Activated CD4-positive, alpha-beta T cell treated with anti-CD3 and anti-CD28 coated beads for 36 hours (primary cell): Measurements from ENCODE around the gene CDKN1C. TPM values are rescaled to one million over a fixed set of nuclear protein-coding genes. Genes with fewer than 3 reads are reported as not detected.

Source experiments
- ATAC-seq: fragments of 200-7000 bp; cut with Tn5 transposase; one replicate; pipeline ENCODE4 v1.10.0; 2021; ENCODE audit warnings: mild to moderate bottlenecking, moderate library complexity
- CTCF ChIA-PET: fragments of 350-600 bp; sonication (Branson Sonifier 250); formaldehyde crosslinking; loops from one replicate; lab custom pipeline; 2021; ENCODE audit warnings: antibody characterized with exemption; lab: Charles Lee
- POLR2A ChIA-PET: fragments of 350-600 bp; sonication (Branson Sonifier 250); formaldehyde crosslinking; loops from one replicate; lab custom pipeline; 2021; ENCODE audit warnings: antibody characterized with exemption, inconsistent platforms; lab: Charles Lee
- DNase-seq: peaks from one replicate; pipeline ENCODE4 v3.0.0-alpha.2; 2020
- H3K27ac Mint-ChIP-seq: one replicate; pipeline ENCODE4 v1.8.0; 2021; ENCODE audit warnings: mixed read lengths
- H3K27me3 Mint-ChIP-seq: one replicate; pipeline ENCODE4 v1.8.0; 2021; ENCODE audit warnings: mixed read lengths
- H3K36me3 Mint-ChIP-seq: one replicate; pipeline ENCODE4 v1.8.0; 2021; ENCODE audit warnings: low read depth, mixed read lengths
- H3K4me1 Mint-ChIP-seq: one replicate; pipeline ENCODE4 v1.8.0; 2021; ENCODE audit warnings: mixed read lengths
- H3K4me3 Mint-ChIP-seq: one replicate; pipeline ENCODE4 v1.8.0; 2021; ENCODE audit warnings: mild to moderate bottlenecking, moderate library complexity, mixed read lengths
- H3K9me3 Mint-ChIP-seq: one replicate; pipeline ENCODE4 v1.8.0; 2021; ENCODE audit warnings: low read depth, mixed read lengths
- intact Hi-C, 2 experiments: fragments of 100-400 bp; cut with DNase I in 1 of 2; cut with micrococcal nuclease in 1 of 2; formaldehyde crosslinking; loops; one replicate each; pipeline versions ENCODE4 v1.14.2 to v1.15.1; 2022 to 2024; cut with DNase I, micrococcal nuclease
- total RNA-seq, 2 experiments: library from RNA; stranded (reverse); gene quantifications; one replicate each; pipeline ENCODE4 v1.2.3, GENCODE V29; 2021

The CDKN1C gene
- total RNA-seq, 2 experiments from 2014 or later, result 0.21 to 0.53 TPM

- Mint-ChIP-seq H3K27me3 (peaks cover 6% of the 10 kb centered on the region), H3K9me3 (no peaks in the 10 kb centered on the region), H3K4me3 (no peak overlapping the region), H3K36me3 (no peaks in the 10 kb centered on the region), H3K27ac (no peak overlapping the region), H3K4me1 (peaks cover 1% of the 10 kb centered on the region)
- ChIA-PET CTCF (no interaction called here), POLR2A (no interaction called here)
- intact Hi-C loops, result no loop called here
- ATAC-seq (no peak), DNase-seq (no peak)
These were observed 37.1 kb upstream of the CDKN1C start for GRCh38 chr11:2922655-2923054.

DNA sequence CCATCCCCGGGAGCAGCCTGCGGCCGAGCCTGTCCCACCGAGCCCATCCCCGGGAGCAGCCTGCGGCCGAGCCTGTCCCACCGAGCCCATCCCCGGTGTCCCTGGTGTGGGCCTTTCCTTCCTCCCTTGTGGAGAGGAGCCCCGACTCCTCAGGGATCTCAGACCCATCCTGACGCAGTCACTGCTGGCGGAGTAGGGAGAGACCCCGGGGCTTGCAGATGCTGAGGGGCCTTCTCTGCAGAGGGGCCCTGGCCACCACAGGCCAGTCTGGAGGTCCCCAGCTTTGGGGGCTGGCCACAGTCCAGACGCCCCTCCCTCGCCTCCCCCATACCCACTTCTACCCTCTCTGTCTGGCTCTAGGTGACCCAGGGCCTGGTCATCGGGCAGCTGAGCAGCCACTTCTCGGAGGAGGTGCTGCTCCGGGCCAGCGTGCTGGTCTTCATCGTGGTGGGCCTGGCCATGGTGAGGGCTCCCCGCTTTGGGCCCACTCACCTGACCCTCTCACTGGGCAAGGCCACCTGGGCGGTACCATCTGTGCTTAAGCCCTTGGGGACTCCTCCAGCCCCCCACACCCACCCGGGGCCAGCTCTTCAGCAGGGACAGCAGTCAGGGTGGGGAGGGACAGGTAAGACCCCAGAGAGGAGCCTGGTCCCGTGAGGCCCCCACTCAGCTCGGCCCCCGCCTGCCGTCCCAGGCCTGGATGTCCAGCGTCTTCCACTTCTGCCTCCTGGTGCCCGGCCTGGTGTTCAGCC, 36.3 kb upstream of the CDKN1C start:
- H3K4me1 Mint-ChIP-seq, result no peaks in the 10 kb centered on the region
- no peak overlapping the region for H3K4me3 Mint-ChIP-seq
- ChIA-PET POLR2A (no interaction called here), CTCF (no interaction called here)
- H3K36me3 Mint-ChIP-seq, result no peaks in the 10 kb centered on the region
- intact Hi-C loops, result no loop called here
- no peak for DNase-seq
- H3K27me3 Mint-ChIP-seq, result peaks cover 1% of the 10 kb centered on the region
- no peak overlapping the region for H3K27ac Mint-ChIP-seq
- H3K9me3 Mint-ChIP-seq, result no peaks in the 10 kb centered on the region
- ATAC-seq, result no peak

- no peak overlapping the region for H3K4me3 Mint-ChIP-seq
- DNase-seq (no peak), ATAC-seq (no peak)
- ChIA-PET CTCF (interaction anchor here (0.7 kb wide), 1 partner anchor 538 kb away, joined by 3 read pairs; no protein-coding TSS in a partner anchor), POLR2A (no interaction called here)
- H3K27me3 Mint-ChIP-seq, result no peaks in the 10 kb centered on the region
- no peaks in the 10 kb centered on the region for H3K9me3 Mint-ChIP-seq
- intact Hi-C loops, result no loop called here
- H3K27ac Mint-ChIP-seq, result no peak overlapping the region
- H3K4me1 Mint-ChIP-seq, result no peaks in the 10 kb centered on the region
- H3K36me3 Mint-ChIP-seq, result no peaks in the 10 kb centered on the region
These were observed 35.7 kb upstream of the CDKN1C start for GRCh38 chr11:2921261-2921660.

GRCh38 chr11:2920343-2920742, 34.8 kb upstream of the CDKN1C start:
- ChIA-PET POLR2A (no interaction called here), CTCF (interaction anchor here (0.7 to 1.3 kb wide), 2 partner anchors 10 to 537 kb away, joined by 3 read pairs; no protein-coding TSS in a partner anchor)
- Mint-ChIP-seq H3K4me3 (no peak overlapping the region), H3K36me3 (no peaks in the 10 kb centered on the region), H3K9me3 (no peaks in the 10 kb centered on the region), H3K27me3 (no peaks in the 10 kb centered on the region), H3K27ac (no peak overlapping the region), H3K4me1 (no peaks in the 10 kb centered on the region)
- intact Hi-C loops, result no loop called here
- DNase-seq (no peak), ATAC-seq (no peak)

DNA sequence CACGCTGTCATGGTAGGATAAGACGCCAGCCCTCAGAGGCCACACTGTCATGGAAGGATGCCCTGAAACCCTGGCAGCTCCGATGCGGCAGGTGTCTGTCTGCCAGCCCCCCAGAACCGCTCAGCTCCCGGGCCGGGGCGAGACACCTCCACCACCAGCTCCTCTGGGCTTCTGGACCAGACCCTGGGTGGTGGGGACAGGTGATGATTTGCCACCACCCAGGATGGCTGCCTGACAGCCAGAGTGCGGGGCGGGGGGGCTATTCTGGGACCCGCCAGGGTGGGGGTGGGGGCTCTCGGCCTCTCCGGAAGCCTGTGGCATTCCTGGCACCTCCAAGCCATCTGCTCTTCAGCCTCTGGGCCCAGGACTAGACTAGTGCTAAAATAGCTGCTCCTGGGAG, 34.3 kb upstream of the CDKN1C start:
- Mint-ChIP-seq H3K27me3 (no peaks in the 10 kb centered on the region), H3K27ac (no peak overlapping the region), H3K36me3 (no peaks in the 10 kb centered on the region), H3K4me3 (no peak overlapping the region), H3K4me1 (no peaks in the 10 kb centered on the region), H3K9me3 (no peaks in the 10 kb centered on the region)
- intact Hi-C loops, result no loop called here
- ATAC-seq, result no peak
- ChIA-PET CTCF (interaction anchor here (0.5 to 1.3 kb wide), 3 partner anchors 10 to 147 kb away, joined by 3 read pairs; no protein-coding TSS in a partner anchor), POLR2A (no interaction called here)
- DNase-seq, result no peak

- H3K4me1 Mint-ChIP-seq, result no peaks in the 10 kb centered on the region
- no peaks in the 10 kb centered on the region for H3K9me3 Mint-ChIP-seq
- ATAC-seq, result no peak
- H3K4me3 Mint-ChIP-seq, result no peak overlapping the region
- H3K27me3 Mint-ChIP-seq, result no peaks in the 10 kb centered on the region
- H3K27ac Mint-ChIP-seq, result no peak overlapping the region
- intact Hi-C loops, result no loop called here
- no peaks in the 10 kb centered on the region for H3K36me3 Mint-ChIP-seq
- ChIA-PET CTCF (interaction anchor here (0.7 kb wide), 1 partner anchor 146 kb away, joined by 3 read pairs; no protein-coding TSS in a partner anchor), POLR2A (no interaction called here)
- no peak for DNase-seq
These were observed 33.6 kb upstream of the CDKN1C start for GRCh38 chr11:2919188-2919587.

DNA sequence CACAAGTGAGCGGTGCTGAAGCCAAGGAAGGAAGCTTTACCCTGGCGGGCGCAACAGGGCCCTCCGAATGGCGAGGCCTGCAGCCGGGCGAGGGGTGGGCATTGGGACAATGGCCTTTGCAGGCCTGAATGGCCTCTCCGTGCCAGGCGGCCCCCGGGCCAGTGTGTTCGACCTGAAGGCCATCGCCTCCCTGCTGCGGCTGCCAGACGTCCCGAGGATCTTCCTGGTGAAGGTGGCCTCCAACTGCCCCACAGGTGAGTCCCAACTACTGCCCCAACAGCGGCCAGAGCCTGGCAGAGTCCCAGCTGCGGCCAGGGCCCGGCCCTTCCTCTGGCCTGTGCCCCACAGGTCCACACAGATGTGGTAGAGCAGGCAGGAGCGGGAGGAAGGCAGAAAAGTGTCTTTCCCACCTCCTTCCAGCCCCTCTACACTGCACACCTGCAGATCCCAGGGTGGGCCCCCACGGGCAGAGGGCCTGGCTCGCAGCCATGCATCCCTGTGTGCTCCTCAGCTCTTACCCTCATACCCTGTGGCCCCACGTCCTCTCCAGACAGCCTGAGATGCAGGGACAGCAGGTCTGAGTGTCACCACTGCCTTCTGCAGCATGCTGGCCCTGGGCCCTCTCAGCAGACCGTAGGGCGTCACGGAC, 32.4 kb upstream of the CDKN1C start:
- Mint-ChIP-seq H3K4me1 (peaks cover 5% of the 10 kb centered on the region), H3K27me3 (no peaks in the 10 kb centered on the region), H3K4me3 (no peak overlapping the region), H3K36me3 (no peaks in the 10 kb centered on the region), H3K9me3 (no peaks in the 10 kb centered on the region), H3K27ac (no peak overlapping the region)
- DNase-seq (no peak), ATAC-seq (no peak)
- ChIA-PET POLR2A (no interaction called here), CTCF (no interaction called here)
- intact Hi-C loops, result no loop called here

- no peaks in the 10 kb centered on the region for H3K9me3 Mint-ChIP-seq
- POLR2A ChIA-PET, result no interaction called here
These were observed 31.5 kb upstream of the CDKN1C start for GRCh38 chr11:2916892-2917645.

GRCh38 chr11:2916114-2916891, 30.7 kb upstream of the CDKN1C start:
- Mint-ChIP-seq H3K27me3 (no peaks in the 10 kb centered on the region), H3K36me3 (no peaks in the 10 kb centered on the region), H3K4me3 (no peak overlapping the region), H3K27ac (no peak overlapping the region), H3K9me3 (no peaks in the 10 kb centered on the region), H3K4me1 (peaks cover 5% of the 10 kb centered on the region)
- POLR2A ChIA-PET, result no interaction called here
- no peak for ATAC-seq
- no peak for DNase-seq
- CTCF ChIA-PET, result interaction anchor here (1.1 kb wide), 1 partner anchor 28 kb away, joined by 3 read pairs; no protein-coding TSS in a partner anchor
- intact Hi-C loops, result no loop called here

More at GRCh38 chr11:2916892-2917645, 31.5 kb upstream of the CDKN1C start:
- intact Hi-C loops, result no loop called here
- DNase-seq, result no peak
- no peaks in the 10 kb centered on the region for H3K27me3 Mint-ChIP-seq
- no peak overlapping the region for H3K4me3 Mint-ChIP-seq
- H3K36me3 Mint-ChIP-seq, result no peaks in the 10 kb centered on the region
- no peak overlapping the region for H3K27ac Mint-ChIP-seq
- peaks cover 5% of the 10 kb centered on the region for H3K4me1 Mint-ChIP-seq
- CTCF ChIA-PET, result no interaction called here
- ATAC-seq, result no peak

DNA sequence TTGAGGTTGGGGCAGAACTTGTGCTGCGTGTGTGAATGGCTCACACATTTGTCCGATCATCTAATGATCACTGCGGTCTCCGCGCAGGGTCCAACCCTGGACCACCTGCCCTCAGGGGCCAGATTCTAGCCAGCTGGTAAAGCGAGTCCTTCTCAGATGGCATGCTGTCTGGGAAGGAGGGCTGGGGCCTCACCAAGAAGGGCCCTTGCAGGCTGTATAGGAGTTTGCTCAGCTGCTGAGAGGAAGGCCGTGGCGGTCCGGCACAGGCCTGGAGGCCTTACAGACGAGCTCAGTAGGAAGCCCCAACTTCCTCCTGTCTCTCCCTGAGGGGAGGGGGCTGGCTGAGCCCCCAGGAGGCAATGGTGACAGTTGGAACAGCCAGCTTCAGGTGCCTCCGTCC, 29.9 kb upstream of the CDKN1C start:
- no peak overlapping the region for H3K27ac Mint-ChIP-seq

More for the DNA sequence above, 29.9 kb upstream of the CDKN1C start:
- H3K9me3 Mint-ChIP-seq, result no peaks in the 10 kb centered on the region
- peaks cover 5% of the 10 kb centered on the region for H3K4me1 Mint-ChIP-seq
- H3K27me3 Mint-ChIP-seq, result no peaks in the 10 kb centered on the region
- H3K36me3 Mint-ChIP-seq, result no peaks in the 10 kb centered on the region
- POLR2A ChIA-PET, result no interaction called here
- intact Hi-C loops, result no loop called here
- DNase-seq (no peak), ATAC-seq (no peak)
- H3K4me3 Mint-ChIP-seq, result no peak overlapping the region
- CTCF ChIA-PET, result interaction anchor here (1.0 to 1.1 kb wide), 2 partner anchors 11 to 28 kb away, joined by 3 to 4 read pairs; no protein-coding TSS in a partner anchor
